AG10803 (cell line): ENCODE results near the gene EIF5A2.
A peak's percentile ranks its signal among the peaks of the same experiment; 100 is the strongest.

Source experiments
- DNase-seq: peaks from one replicate; pipeline ENCODE4 v3.0.0; 2010; ENCODE audit warnings: low read depth
- H3K4me3 ChIP-seq: 2 replicates; pipeline ENCODE4 v1.5.1; 2011; ENCODE audit warnings: mild to moderate bottlenecking, low read length, control low read depth
- CTCF ChIP-seq: conservative IDR thresholded peaks from 2 replicates; pipeline ENCODE4 v1.5.1; 2011; ENCODE audit warnings: mild to moderate bottlenecking, low read length, control low read depth, inconsistent platforms

Gene EIF5A2

GRCh38 chr3:170844377-170844776 lies 64.1 kb downstream of the EIF5A2 start:
- DNase-seq, result no peak
- H3K4me3 ChIP-seq, result no peak overlapping the region
- no peak for TF ChIP-seq CTCF

GRCh38 chr3:170840291-170840859 lies 68.1 kb downstream of the EIF5A2 start:
- no peak for TF ChIP-seq CTCF
- H3K4me3 ChIP-seq, result no peak overlapping the region
- peak; percentile 39 for DNase-seq

- TF ChIP-seq CTCF, result no peak
- no peak overlapping the region for H3K4me3 ChIP-seq
- no peak for DNase-seq
Observed at GRCh38 chr3:170839518-170840100, 68.8 kb downstream of the EIF5A2 start.
